ENCODE measurements around the gene ST6GALNAC3. TPM values are rescaled to one million over a fixed set of nuclear protein-coding genes. Genes with fewer than 3 reads are reported as not detected.
A peak's percentile ranks its signal among the peaks of the same experiment; 100 is the strongest.

Gene ST6GALNAC3
- total RNA-seq, 1 donor from 2014 or later, result 23.6 TPM

DNA sequence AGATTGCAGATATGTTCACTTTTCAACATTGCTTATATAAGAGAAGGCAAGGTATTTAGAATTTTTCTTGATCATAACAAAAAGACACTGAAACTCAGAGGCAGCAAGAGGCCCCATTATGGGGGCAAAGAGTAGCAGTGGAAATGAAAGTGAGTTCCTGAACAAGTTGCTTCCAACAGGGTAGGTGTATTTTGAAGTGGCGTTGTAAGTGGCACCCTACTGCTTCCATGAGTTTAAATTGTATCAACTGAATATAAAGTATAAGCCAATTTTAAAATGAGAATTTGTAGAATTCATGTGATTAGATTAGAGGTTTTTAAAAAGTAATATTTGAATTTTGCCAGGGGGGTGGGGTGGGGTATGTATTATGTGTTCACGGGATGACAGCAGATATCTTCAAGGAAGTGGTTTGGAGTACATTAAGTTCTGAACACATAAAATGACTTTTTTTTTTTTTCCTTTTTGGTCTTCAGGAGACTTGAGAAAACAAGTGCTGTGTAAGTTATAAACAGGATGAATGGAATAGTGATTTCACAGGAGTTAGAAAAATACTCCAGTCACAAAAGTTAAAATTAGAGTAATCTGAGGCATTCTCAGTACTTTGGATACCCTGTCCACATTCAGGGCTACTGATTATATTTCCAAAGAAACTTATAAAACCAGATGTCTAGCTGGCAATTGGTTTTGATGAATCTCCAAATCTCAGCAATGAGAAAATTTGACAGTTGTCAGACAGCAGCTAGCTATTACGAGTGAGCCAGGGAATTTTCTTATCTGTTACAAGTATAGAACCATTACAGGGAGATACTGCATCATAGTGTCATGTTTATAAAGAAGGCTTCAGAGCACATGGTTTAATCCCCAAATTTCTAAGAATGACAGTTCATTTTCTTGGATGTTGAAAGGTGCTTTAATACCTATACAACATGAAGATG, 182.0 kb downstream of the ST6GALNAC3 start:
- Histone ChIP-seq H3K9ac (no peak overlapping the region), H4K20me1 (ENCODE audit: low read depth) (no peaks in the 10 kb centered on the region), H3K4me2 (no peak overlapping the region), H3F3A (ENCODE audit: low read depth) (no peaks in the 10 kb centered on the region), H3K27ac (no peak overlapping the region), H3K9me3 (ENCODE audit: low read depth) (no peaks in the 10 kb centered on the region), H3K4me1 (peaks cover 15% of the 10 kb centered on the region), H3K79me2 (ENCODE audit: low read depth) (no peaks in the 10 kb centered on the region), H3K4me3 (no peak overlapping the region), H2AFZ (replicated peaks) (no peak overlapping the region), H3K27me3 (no peaks in the 10 kb centered on the region), H3K36me3 (no peaks in the 10 kb centered on the region)
- H3K27me3 Mint-ChIP-seq (ENCODE audit: insufficient read depth, low read depth), result no peaks in the 10 kb centered on the region
- peak overlapping the region; percentile 48 for H3K27ac Mint-ChIP-seq
- no peak overlapping the region for H3K4me3 Mint-ChIP-seq
- TF ChIP-seq, protein P1, sequence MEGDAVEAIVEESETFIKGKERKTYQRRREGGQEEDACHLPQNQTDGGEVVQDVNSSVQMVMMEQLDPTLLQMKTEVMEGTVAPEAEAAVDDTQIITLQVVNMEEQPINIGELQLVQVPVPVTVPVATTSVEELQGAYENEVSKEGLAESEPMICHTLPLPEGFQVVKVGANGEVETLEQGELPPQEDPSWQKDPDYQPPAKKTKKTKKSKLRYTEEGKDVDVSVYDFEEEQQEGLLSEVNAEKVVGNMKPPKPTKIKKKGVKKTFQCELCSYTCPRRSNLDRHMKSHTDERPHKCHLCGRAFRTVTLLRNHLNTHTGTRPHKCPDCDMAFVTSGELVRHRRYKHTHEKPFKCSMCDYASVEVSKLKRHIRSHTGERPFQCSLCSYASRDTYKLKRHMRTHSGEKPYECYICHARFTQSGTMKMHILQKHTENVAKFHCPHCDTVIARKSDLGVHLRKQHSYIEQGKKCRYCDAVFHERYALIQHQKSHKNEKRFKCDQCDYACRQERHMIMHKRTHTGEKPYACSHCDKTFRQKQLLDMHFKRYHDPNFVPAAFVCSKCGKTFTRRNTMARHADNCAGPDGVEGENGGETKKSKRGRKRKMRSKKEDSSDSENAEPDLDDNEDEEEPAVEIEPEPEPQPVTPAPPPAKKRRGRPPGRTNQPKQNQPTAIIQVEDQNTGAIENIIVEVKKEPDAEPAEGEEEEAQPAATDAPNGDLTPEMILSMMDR (IDR thresholded peaks at IDR 0.05), result no peak
- no peak for TF ChIP-seq EZH2phosphoT487 (IDR thresholded peaks at IDR 0.05)
- H3K36me3 Mint-ChIP-seq, result no peaks in the 10 kb centered on the region
- no peak for DNase-seq (ENCODE audit: low spot score)
- H3K9me3 Mint-ChIP-seq, result no peaks in the 10 kb centered on the region
- H3K4me1 Mint-ChIP-seq, result peaks cover 44% of the 10 kb centered on the region

GRCh38 chr1:76257823-76258222, 183.3 kb downstream of the ST6GALNAC3 start:
- H3K4me1 ChIP-seq, result peaks cover 15% of the 10 kb centered on the region
- TF ChIP-seq, protein P1 (IDR thresholded peaks at IDR 0.05), result no peak
- TF ChIP-seq EZH2phosphoT487 (IDR thresholded peaks at IDR 0.05), result no peak
- TF ChIP-seq EZH2 (IDR thresholded peaks at IDR 0.05), result no peak

DNA sequence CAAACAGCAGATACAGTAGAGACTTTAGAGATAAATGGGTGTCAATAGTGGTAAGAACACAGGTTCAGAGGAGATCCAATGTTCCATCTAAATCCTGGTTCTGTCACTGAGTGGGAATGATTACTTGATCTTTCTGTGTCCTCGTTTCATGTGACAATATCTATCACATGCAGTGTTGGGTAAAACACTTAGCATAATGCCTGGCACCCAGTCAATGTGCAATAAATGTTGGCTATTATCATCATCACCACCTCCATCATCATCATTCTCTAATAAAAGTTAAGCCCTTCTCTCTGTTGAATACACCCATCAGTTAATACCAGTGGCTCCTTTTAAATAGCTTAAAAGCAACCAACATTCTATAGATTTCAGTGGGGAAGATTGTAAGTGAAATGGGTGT, 184.7 kb downstream of the ST6GALNAC3 start:
- Histone ChIP-seq H3F3A (ENCODE audit: low read depth) (no peaks in the 10 kb centered on the region), H3K4me2 (no peak overlapping the region), H3K36me3 (no peaks in the 10 kb centered on the region), H3K79me2 (ENCODE audit: low read depth) (no peaks in the 10 kb centered on the region), H3K27me3 (no peaks in the 10 kb centered on the region), H3K27ac (no peak overlapping the region), H2AFZ (replicated peaks) (no peak overlapping the region), H4K20me1 (ENCODE audit: low read depth) (no peaks in the 10 kb centered on the region), H3K9ac (no peak overlapping the region), H3K4me3 (no peak overlapping the region), H3K4me1 (peaks cover 6% of the 10 kb centered on the region), H3K9me3 (ENCODE audit: low read depth) (no peaks in the 10 kb centered on the region)
- TF ChIP-seq, protein P1 (IDR thresholded peaks at IDR 0.05), result no peak
- TF ChIP-seq EZH2 (IDR thresholded peaks at IDR 0.05) (no peak), EZH2phosphoT487 (IDR thresholded peaks at IDR 0.05) (no peak)
- Mint-ChIP-seq H3K4me1 (peaks cover 36% of the 10 kb centered on the region), H3K9me3 (no peaks in the 10 kb centered on the region), H3K27ac (no peak overlapping the region), H3K27me3 (ENCODE audit: insufficient read depth, low read depth) (no peaks in the 10 kb centered on the region), H3K36me3 (no peaks in the 10 kb centered on the region), H3K4me3 (no peak overlapping the region)
- DNase-seq (ENCODE audit: low spot score), result no peak

More at GRCh38 chr1:76257823-76258222, 183.3 kb downstream of the ST6GALNAC3 start:
- Histone ChIP-seq H3K27ac (no peak overlapping the region), H3K27me3 (no peaks in the 10 kb centered on the region), H2AFZ (replicated peaks) (no peak overlapping the region), H3K4me2 (no peak overlapping the region), H3K36me3 (no peaks in the 10 kb centered on the region), H3K79me2 (ENCODE audit: low read depth) (no peaks in the 10 kb centered on the region), H3F3A (ENCODE audit: low read depth) (no peaks in the 10 kb centered on the region), H3K4me3 (no peak overlapping the region), H3K9ac (no peak overlapping the region), H3K9me3 (ENCODE audit: low read depth) (no peaks in the 10 kb centered on the region), H4K20me1 (ENCODE audit: low read depth) (no peaks in the 10 kb centered on the region)
- H3K4me1 Mint-ChIP-seq, result peaks cover 44% of the 10 kb centered on the region
- H3K27ac Mint-ChIP-seq, result peak overlapping the region; percentile 50
- H3K27me3 Mint-ChIP-seq (ENCODE audit: insufficient read depth, low read depth), result no peaks in the 10 kb centered on the region
- DNase-seq (ENCODE audit: low spot score), result no peak
- no peak overlapping the region for H3K4me3 Mint-ChIP-seq
- H3K36me3 Mint-ChIP-seq, result no peaks in the 10 kb centered on the region
- H3K9me3 Mint-ChIP-seq, result no peaks in the 10 kb centered on the region
